ENCODE results near the gene LAMB3. TPM values are rescaled to one million over a fixed set of nuclear protein-coding genes. Genes with fewer than 3 reads are reported as not detected.
"Not testable (repeated sequence)": the region's sequence is repeated elsewhere in the genome, so short reads cannot be mapped to it uniquely, and the experiment has no call there.

The LAMB3 gene
- 100 to 1,000 TPM in 2 of 4 donors, 10 to 100 TPM in 2; 74.2 to 165 (median 127) TPM for total RNA-seq

GRCh38 chr1:209652121-209652735 lies at the start of gene LAMB3:
TSS of gene LAMB3 (minus strand) at chr1:209652425. CDS start at chr1:209650944, 1,481 bp downstream.
- peak within 1 kb of the TSS; percentile 27 for H3K4me3 ChIP-seq
- WGBS = 40% methylated on average over 14 of the region's 14 CpGs
- no peaks in the 10 kb centered on the region for H3K36me3 ChIP-seq
- peak within 1 kb of the TSS; percentile 72 for H3K27ac ChIP-seq
- no peaks in the 10 kb centered on the region for H3K27me3 ChIP-seq
- DNase-seq (ENCODE audit: low spot score in 2 of 2) = no peak
- TF ChIP-seq CTCF (IDR thresholded peaks at IDR 0.05) (no peak), POLR2A (IDR thresholded peaks at IDR 0.05) (no peak), POLR2AphosphoS5 (IDR thresholded peaks at IDR 0.05) (no peak), EP300 (IDR thresholded peaks at IDR 0.05) (no peak)
- H3K4me1 ChIP-seq = peaks cover 70% of the 10 kb centered on the region
- H3K9me3 ChIP-seq = no peaks in the 10 kb centered on the region

GRCh38 chr1:209700686-209701085 lies 48.5 kb upstream of the LAMB3 start:
- not testable (repeated sequence) for H3K9me3 ChIP-seq; H3K4me3 ChIP-seq; H3K27me3 ChIP-seq; H3K27ac ChIP-seq; H3K4me1 ChIP-seq; H3K36me3 ChIP-seq; DNase-seq (ENCODE audit: low spot score in 2 of 2)

DNA sequence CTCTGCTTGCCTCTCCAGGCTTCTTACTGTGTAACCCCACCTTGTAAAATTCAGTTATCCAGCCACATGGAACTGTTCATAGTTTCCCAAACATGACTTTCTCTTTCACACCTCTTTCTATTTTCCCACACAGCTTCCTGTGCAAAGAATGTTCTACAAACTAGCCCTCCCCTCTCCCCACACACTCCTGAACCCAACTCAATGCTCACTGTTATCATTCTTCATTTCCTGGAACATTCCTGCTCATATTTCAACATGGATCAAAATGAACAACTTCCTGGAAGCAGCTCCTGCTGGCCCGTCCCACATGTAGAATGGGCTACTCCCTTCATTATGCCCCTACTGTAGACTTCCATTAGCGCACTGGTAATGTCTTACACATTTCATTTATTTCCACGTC lies 44.9 kb upstream of the LAMB3 start:
- TF ChIP-seq EP300 (IDR thresholded peaks at IDR 0.05) = no peak
- no peak for TF ChIP-seq POLR2AphosphoS5 (IDR thresholded peaks at IDR 0.05)
- TF ChIP-seq POLR2A (IDR thresholded peaks at IDR 0.05) = no peak
- no peak for TF ChIP-seq CTCF (IDR thresholded peaks at IDR 0.05)
- Histone ChIP-seq H3K4me3 (no peak overlapping the region), H3K4me1 (peaks cover 6% of the 10 kb centered on the region), H3K27ac (no peak overlapping the region), H3K27me3 (no peaks in the 10 kb centered on the region), H3K36me3 (no peaks in the 10 kb centered on the region), H3K9me3 (no peaks in the 10 kb centered on the region)
- WGBS = 83% methylated on average over 3 of the region's 3 CpGs
- no peak for DNase-seq (ENCODE audit: low spot score in 2 of 2)

DNA sequence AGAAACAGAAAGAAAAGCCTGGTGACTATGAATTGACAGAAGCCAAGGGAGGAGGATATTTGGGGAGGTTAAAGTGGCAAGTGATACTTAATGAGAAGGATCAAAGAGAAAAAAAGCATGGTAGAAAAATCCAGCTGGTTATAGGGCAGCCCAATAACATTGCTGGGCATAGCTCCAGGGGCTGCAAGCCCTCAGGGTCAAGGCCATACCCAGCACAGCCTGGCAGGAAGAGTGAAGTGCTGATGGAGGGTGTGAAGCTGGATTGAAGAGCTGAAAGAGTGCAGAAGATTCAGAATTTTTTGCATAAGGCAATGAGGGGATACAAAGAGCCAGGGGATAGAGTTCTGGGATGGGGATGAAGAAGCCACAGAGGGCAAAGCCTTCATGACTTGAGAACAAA lies 44.4 kb upstream of the LAMB3 start:
- Histone ChIP-seq H3K4me3 (no peak overlapping the region), H3K27ac (no peak overlapping the region), H3K27me3 (no peaks in the 10 kb centered on the region), H3K36me3 (no peaks in the 10 kb centered on the region), H3K9me3 (no peaks in the 10 kb centered on the region), H3K4me1 (peaks cover 6% of the 10 kb centered on the region)
- DNase-seq (ENCODE audit: low spot score in 2 of 2) = no peak
- TF ChIP-seq EP300 (IDR thresholded peaks at IDR 0.05) (no peak), POLR2A (IDR thresholded peaks at IDR 0.05) (no peak)

- Histone ChIP-seq H3K4me1 (peaks cover 6% of the 10 kb centered on the region), H3K9me3 (no peaks in the 10 kb centered on the region), H3K27me3 (no peaks in the 10 kb centered on the region), H3K4me3 (no peak overlapping the region), H3K27ac (no peak overlapping the region), H3K36me3 (no peaks in the 10 kb centered on the region)
- peak; percentile 78 to 85 for DNase-seq (ENCODE audit: low spot score in 2 of 2)
- WGBS = 1% methylated on average over 3 of the region's 3 CpGs
- TF ChIP-seq POLR2AphosphoS5 (IDR thresholded peaks at IDR 0.05) (no peak), CTCF (IDR thresholded peaks at IDR 0.05) (peak; percentile 68 to 78)
Measured at GRCh38 chr1:209692745-209693504, 40.7 kb upstream of the LAMB3 start.

DNA sequence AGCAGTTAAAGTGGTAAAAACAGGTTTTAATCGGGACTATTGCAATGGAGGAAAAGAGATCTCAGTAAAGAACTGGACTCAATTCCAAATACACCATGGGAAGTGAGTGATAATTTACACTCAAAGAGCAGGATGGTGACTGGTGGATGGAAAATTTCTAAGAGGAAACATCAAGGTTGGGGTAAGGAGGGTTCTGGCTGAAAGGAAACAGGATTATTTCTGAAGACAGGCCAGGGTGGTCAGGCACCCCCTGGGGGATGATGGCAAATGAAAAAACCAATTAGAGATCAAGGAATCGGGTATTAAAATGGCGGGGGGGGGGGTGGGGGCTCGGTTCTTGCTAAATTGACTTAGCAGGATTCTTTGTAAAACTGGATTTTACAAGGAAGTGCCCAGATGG lies 40.1 kb upstream of the LAMB3 start:
- Histone ChIP-seq H3K4me1 (peaks cover 6% of the 10 kb centered on the region), H3K9me3 (no peaks in the 10 kb centered on the region), H3K27ac (no peak overlapping the region), H3K4me3 (no peak overlapping the region), H3K27me3 (no peaks in the 10 kb centered on the region), H3K36me3 (no peaks in the 10 kb centered on the region)
- DNase-seq (ENCODE audit: low spot score in 2 of 2) = no peak
- 49% methylated on average over 4 of the region's 4 CpGs for WGBS
- no peak for TF ChIP-seq EP300 (IDR thresholded peaks at IDR 0.05)
- TF ChIP-seq POLR2A (IDR thresholded peaks at IDR 0.05) = no peak
- TF ChIP-seq CTCF (IDR thresholded peaks at IDR 0.05) = no peak
- no peak for TF ChIP-seq POLR2AphosphoS5 (IDR thresholded peaks at IDR 0.05)
